ENCODE measurements around the gene PURA.

DNA sequence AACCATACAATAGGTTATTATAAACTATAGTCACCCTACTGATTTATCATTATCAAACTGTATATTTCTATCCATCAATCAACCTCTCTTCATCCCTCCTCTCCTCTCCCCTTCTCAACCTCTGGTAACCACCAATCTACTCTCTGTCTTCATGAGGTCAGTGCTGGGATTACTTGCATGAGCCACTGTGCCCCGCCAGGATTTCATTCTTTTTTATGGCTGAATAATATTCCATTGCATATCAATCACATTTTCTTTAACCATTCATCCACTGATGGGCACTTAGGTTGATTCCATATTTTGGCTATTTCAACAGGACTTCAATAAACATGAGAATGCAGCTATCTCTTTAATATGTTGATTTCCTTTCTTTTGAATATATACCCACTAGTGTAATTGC lies 10.8 kb upstream of the PURA start:
- TF ChIP-seq RAD21 (IDR thresholded peaks at IDR 0.05; ENCODE audit: low read depth) (no peak), EP300 (IDR thresholded peaks at IDR 0.05; ENCODE audit: borderline replicate concordance) (no peak)
